ENCODE measurements around the gene CENATAC.

- TF ChIP-seq CTCF (IDR thresholded peaks at IDR 0.05 in 4 of 5, conservative IDR thresholded peaks at IDR 0.05 in 1 of 5) = peak in 1 of 5 experiments; percentile 10
- no peak for TF ChIP-seq POLR2A (IDR thresholded peaks at IDR 0.05)
Measured at GRCh38 chr11:118996926-118997626, 862 bp upstream of the CENATAC start.
